GM23248 (cell line): Measurements from ENCODE around the gene PCCB.
"Not testable (repeated sequence)": the region's sequence is repeated elsewhere in the genome, so short reads cannot be mapped to it uniquely, and the experiment has no call there.

Experiments
- EZH2 ChIP-seq: fragments of 200-600 bp; sonication (generic); IDR thresholded peaks from 2 replicates; pipeline ENCODE4 v1.6.1; 2018; ENCODE audit warnings: antibody characterized with exemption, mild to moderate bottlenecking; ENCODE audit not compliant: insufficient read depth, poor library complexity, severe bottlenecking
- EZH2phosphoT487 ChIP-seq: fragments of 200-600 bp; sonication (generic); IDR thresholded peaks from 2 replicates; pipeline ENCODE4 v1.6.1; 2018; ENCODE audit warnings: antibody characterized with exemption, moderate library complexity, mild to moderate bottlenecking, low read depth; ENCODE audit not compliant: insufficient read depth

- TF ChIP-seq EZH2phosphoT487, EZH2: not testable (repeated sequence)
Observed at GRCh38 chr3:136271626-136272025, 21.5 kb downstream of the PCCB start.
